Right lobe of liver (tissue), 6 donors: Measurements from ENCODE around the gene ALDH5A1. TPM values are rescaled to one million over a fixed set of nuclear protein-coding genes. Genes with fewer than 3 reads are reported as not detected.

Source experiments
- ATAC-seq, 4 donors: fragments of 200-7000 bp; cut with Tn5 transposase; one replicate each; pipeline ENCODE4 v1.9.1; 2020; ENCODE audit warnings: mild to moderate bottlenecking in 4 of 4, moderate library complexity in 4 of 4
- DNase-seq, 3 donors: peaks; one replicate each; pipeline ENCODE4 v3.0.0-alpha.2; 2020
- H3K27ac ChIP-seq, 3 donors: fragments of 200-600 bp; one replicate each; pipeline ENCODE4 v1.8.0; 2022
- H3K27me3 ChIP-seq, 2 donors: fragments of 200-600 bp; one replicate each; pipeline ENCODE4 v1.8.0; 2022
- H3K36me3 ChIP-seq, 4 donors: fragments of 200-600 bp; sonication (generic) in 1 of 4; one replicate each; pipeline versions ENCODE4 v1.5.1 to v1.8.0; 2017 to 2022; ENCODE audit warnings: control low read depth in 1 of 4
- H3K4me1 ChIP-seq, 4 donors: fragments of 200-600 bp; sonication (generic) in 1 of 4; one replicate each; pipeline versions ENCODE4 v1.5.1 to v1.8.0; 2017 to 2022; ENCODE audit warnings: control low read depth in 1 of 4
- H3K4me3 ChIP-seq, 3 donors: fragments of 200-600 bp; one replicate each; pipeline ENCODE4 v1.8.0; 2022
- H3K9me3 ChIP-seq, 4 donors: fragments of 200-600 bp; sonication (generic) in 1 of 4; one replicate each; pipeline versions ENCODE4 v1.5.1 to v1.8.0; 2017 to 2022; ENCODE audit warnings: control low read depth in 1 of 4
- CTCF ChIP-seq, 4 donors: fragments of 200-600 bp in 3 of 4; fragments of 450-650 bp in 1 of 4; IDR thresholded peaks; one replicate each; pipeline versions ENCODE4 v1.5.1 to v1.8.0; 2016 to 2022; ENCODE audit warnings: antibody characterized with exemption in 4 of 4, mild to moderate bottlenecking in 2 of 4
- POLR2A ChIP-seq: fragments of 450-650 bp; IDR thresholded peaks from one replicate; pipeline ENCODE4 v1.6.1; 2017; ENCODE audit warnings: antibody characterized with exemption, mild to moderate bottlenecking
- WGBS: methylation state at CpG from one replicate; pipeline ENCODE4 v1.1.6; 2018; ENCODE audit warnings: low coverage, low lambda C conversion rate; ENCODE audit not compliant: insufficient coverage; ENCODE audit errors: missing lambda C conversion rate; 5-methylcytosine and 5-hydroxymethylcytosine counted together
- intact Hi-C, 2 donors: fragments of 100-400 bp; cut with DNase I; formaldehyde crosslinking; loops; one replicate each; pipeline versions ENCODE4 v1.11.2 to v1.14.1; 2022
- total RNA-seq, 6 experiments: library from RNA; depleted of rRNA in 2 of 6; stranded (reverse); fragments of >200 nt in 2 of 6; fragmentation: NEBNext Ultra II Directional in 3 of 6; extraction: Animal tissue kit (Norgen Biotek cat#: 25700) in 3 of 6; gene quantifications; one replicate each; pipeline versions ENCODE4 v1.1.0 to v1.2.4, GENCODE V29; 2016 to 2023
- donor health status: DM: no; HTN: yes; CAD: no.
- donor health status: DM: no; HTN: no; CAD: no.
- donor health status: DM: no; HTN: no; CAD: no.
- donor health status: DM: no; HTN: yes; CAD: no.
- donor health status: DM: no; HTN: yes; CAD: no.

Gene ALDH5A1
- total RNA-seq, 6 experiments from 2014 or later: 24.2 to 71.0 (median 47.2) TPM

- TF ChIP-seq POLR2A (no peak), CTCF (IDR thresholded peaks at IDR 0.05) (peak; percentile 67 to 88 (median 80))
- Histone ChIP-seq H3K27me3 (no peaks in the 10 kb centered on the region), H3K9me3 (no peaks in the 10 kb centered on the region), H3K36me3 (no peaks in the 10 kb centered on the region), H3K4me1 (peaks cover 0 to 4% (median 0%) of the 10 kb centered on the region in 4 donors), H3K4me3 (no peak overlapping the region), H3K27ac (no peak overlapping the region)
- ATAC-seq (peak; percentile 90 to 92 (median 92)), DNase-seq (peak; percentile 68 to 78 (median 72))
- WGBS: 20% methylated on average over 6 of the region's 7 CpGs
- intact Hi-C loops: loop anchor here (5.0 to 10.0 kb wide), 3 partner anchors 111 to 184 kb away; no protein-coding TSS in a partner anchor
Observed at GRCh38 chr6:24581084-24581669, 86.4 kb downstream of the ALDH5A1 start.

- H3K9me3 ChIP-seq: no peaks in the 10 kb centered on the region
- no peak overlapping the region for H3K4me3 ChIP-seq
- peak; percentile 69 to 73 (median 73) for DNase-seq
- WGBS: 18% methylated on average over 15 of the region's 15 CpGs
- H3K4me1 ChIP-seq: peaks cover 0 to 7% (median 0%) of the 10 kb centered on the region in 4 donors
- TF ChIP-seq POLR2A (no peak), CTCF (IDR thresholded peaks at IDR 0.05) (peak; percentile 65 to 90 (median 86))
- intact Hi-C loops: loop anchor here (5.0 to 10.0 kb wide), 3 partner anchors 109 to 181 kb away; no protein-coding TSS in a partner anchor
- no peaks in the 10 kb centered on the region for H3K36me3 ChIP-seq
- ATAC-seq: peak; percentile 87 to 92 (median 91)
- H3K27me3 ChIP-seq: no peaks in the 10 kb centered on the region
- H3K27ac ChIP-seq: no peak overlapping the region
Observed at GRCh38 chr6:24583463-24584381, 89.0 kb downstream of the ALDH5A1 start.

- H3K27me3 ChIP-seq: no peaks in the 10 kb centered on the region
- 80% methylated on average over 2 of the region's 2 CpGs for WGBS
- ATAC-seq: no peak
- intact Hi-C loops: loop anchor here (5.0 to 10.0 kb wide), 3 partner anchors 108 to 180 kb away; no protein-coding TSS in a partner anchor
- H3K4me3 ChIP-seq: no peak overlapping the region
- TF ChIP-seq POLR2A (no peak), CTCF (IDR thresholded peaks at IDR 0.05) (no peak)
- no peaks in the 10 kb centered on the region for H3K9me3 ChIP-seq
- H3K27ac ChIP-seq: no peak overlapping the region
- H3K36me3 ChIP-seq: no peaks in the 10 kb centered on the region
- H3K4me1 ChIP-seq: peaks cover 0 to 7% (median 0%) of the 10 kb centered on the region in 4 donors
- DNase-seq: no peak
Observed at GRCh38 chr6:24584382-24584720, 89.6 kb downstream of the ALDH5A1 start.

Other genes starting within 250 kb of the ALDH5A1 start
- gene DCDC2, start 136.9 kb upstream of the ALDH5A1 start, total RNA-seq: 1 to 10 TPM in 3 of 6 experiments, under 1 TPM in 3; 0.68 to 3.8 (median 0.92) TPM
- gene MRS2, start 92.0 kb upstream of the ALDH5A1 start, total RNA-seq: 10 to 100 TPM; 11.1 to 16.4 (median 13.1) TPM
- gene GPLD1, start 5.4 kb upstream of the ALDH5A1 start, total RNA-seq: 10 to 100 TPM; 19.9 to 53.0 (median 38.9) TPM
- gene KIAA0319, start 151.2 kb downstream of the ALDH5A1 start, total RNA-seq: under 1 TPM in 1 of 6 experiments, not detected in 5; 0.02 TPM
- 10 to 100 TPM; 20.4 to 33.2 (median 24.0) TPM for gene TDP2, start 171.9 kb downstream of the ALDH5A1 start, total RNA-seq
- 10 to 100 TPM; 14.0 to 53.6 (median 43.4) TPM for gene ACOT13, start 172.1 kb downstream of the ALDH5A1 start, total RNA-seq
- gene C6orf62, start 224.2 kb downstream of the ALDH5A1 start, total RNA-seq: 10 to 100 TPM; 31.1 to 58.3 (median 48.7) TPM